ENCODE results near the gene CACUL1.

Gene CACUL1

DNA sequence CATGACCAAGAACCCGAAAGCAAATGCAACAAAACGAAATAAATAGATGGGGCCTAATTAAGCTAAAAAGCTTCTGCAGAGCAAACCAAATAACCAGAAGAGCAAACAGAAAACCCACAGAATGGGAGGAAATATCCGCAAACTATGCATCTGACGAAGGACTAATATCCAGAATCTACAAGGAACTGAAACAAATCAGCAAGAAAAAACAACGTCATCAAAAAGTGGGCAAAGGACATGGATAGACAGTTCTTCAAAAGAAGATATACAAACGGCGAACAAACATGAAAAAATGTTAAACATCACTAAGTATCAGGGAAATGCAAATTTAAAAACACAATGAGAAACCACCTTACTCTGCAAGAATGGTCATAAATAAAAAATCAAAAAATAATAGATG, 35.3 kb upstream of the CACUL1 start:
- ATAC-seq, result no peak
- no peak for TF ChIP-seq ZNF70 (CRISPR knock-in tag; IDR thresholded peaks at IDR 0.05)

DNA sequence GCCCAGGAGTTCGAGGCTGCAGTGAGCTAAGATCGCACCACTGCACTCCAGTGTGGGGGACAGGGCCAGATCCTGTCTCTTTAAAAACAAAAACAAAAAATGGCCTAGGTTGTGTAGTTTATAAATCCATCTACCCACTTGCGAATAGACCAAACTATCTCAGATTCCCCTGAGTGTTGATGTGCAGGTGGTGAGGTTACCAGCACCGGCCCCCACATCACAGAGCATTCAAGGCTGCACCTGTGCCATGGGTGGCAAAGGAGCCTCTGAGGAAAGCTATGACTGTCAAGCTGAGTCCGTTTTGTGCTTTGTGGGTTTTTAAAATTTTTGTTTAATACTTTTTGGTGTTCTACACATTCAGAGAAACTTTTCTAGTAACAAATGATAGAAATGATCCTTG, 30.8 kb upstream of the CACUL1 start:
- TF ChIP-seq ZFP3 (CRISPR knock-in tag; IDR thresholded peaks at IDR 0.05) (no peak), OSR1 (CRISPR knock-in tag; IDR thresholded peaks at IDR 0.05) (no peak), PPARA (CRISPR knock-in tag; IDR thresholded peaks at IDR 0.05; ENCODE audit: borderline replicate concordance) (no peak), ESRRG (CRISPR knock-in tag; IDR thresholded peaks at IDR 0.05) (no peak), ISL1 (CRISPR knock-in tag; IDR thresholded peaks at IDR 0.05) (no peak), ZFP30 (CRISPR knock-in tag; IDR thresholded peaks at IDR 0.05) (no peak), TOX (CRISPR knock-in tag; IDR thresholded peaks at IDR 0.05; ENCODE audit: borderline replicate concordance) (no peak), CSDC2 (CRISPR knock-in tag; IDR thresholded peaks at IDR 0.05) (no peak), ZNF70 (CRISPR knock-in tag; IDR thresholded peaks at IDR 0.05) (no peak), RARB (CRISPR knock-in tag; IDR thresholded peaks at IDR 0.05) (no peak), SNAI2 (CRISPR knock-in tag; IDR thresholded peaks at IDR 0.05) (no peak), TCF4 (CRISPR knock-in tag; IDR thresholded peaks at IDR 0.05; ENCODE audit: borderline replicate concordance) (no peak), BACH2 (CRISPR knock-in tag; IDR thresholded peaks at IDR 0.05; ENCODE audit: borderline replicate concordance) (no peak), ZC3H10 (CRISPR knock-in tag; IDR thresholded peaks at IDR 0.05) (no peak), GLIS3 (CRISPR knock-in tag; IDR thresholded peaks at IDR 0.05) (no peak), ZNF565 (CRISPR knock-in tag; conservative IDR thresholded peaks at IDR 0.05; ENCODE audit: low read depth) (no peak)
- TF ChIP-seq, protein P1, sequence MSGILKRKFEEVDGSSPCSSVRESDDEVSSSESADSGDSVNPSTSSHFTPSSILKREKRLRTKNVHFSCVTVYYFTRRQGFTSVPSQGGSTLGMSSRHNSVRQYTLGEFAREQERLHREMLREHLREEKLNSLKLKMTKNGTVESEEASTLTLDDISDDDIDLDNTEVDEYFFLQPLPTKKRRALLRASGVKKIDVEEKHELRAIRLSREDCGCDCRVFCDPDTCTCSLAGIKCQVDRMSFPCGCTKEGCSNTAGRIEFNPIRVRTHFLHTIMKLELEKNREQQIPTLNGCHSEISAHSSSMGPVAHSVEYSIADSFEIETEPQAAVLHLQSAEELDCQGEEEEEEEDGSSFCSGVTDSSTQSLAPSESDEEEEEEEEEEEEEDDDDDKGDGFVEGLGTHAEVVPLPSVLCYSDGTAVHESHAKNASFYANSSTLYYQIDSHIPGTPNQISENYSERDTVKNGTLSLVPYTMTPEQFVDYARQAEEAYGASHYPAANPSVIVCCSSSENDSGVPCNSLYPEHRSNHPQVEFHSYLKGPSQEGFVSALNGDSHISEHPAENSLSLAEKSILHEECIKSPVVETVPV (CRISPR knock-in tag; IDR thresholded peaks at IDR 0.05), result no peak
- TF ChIP-seq, protein P2, sequence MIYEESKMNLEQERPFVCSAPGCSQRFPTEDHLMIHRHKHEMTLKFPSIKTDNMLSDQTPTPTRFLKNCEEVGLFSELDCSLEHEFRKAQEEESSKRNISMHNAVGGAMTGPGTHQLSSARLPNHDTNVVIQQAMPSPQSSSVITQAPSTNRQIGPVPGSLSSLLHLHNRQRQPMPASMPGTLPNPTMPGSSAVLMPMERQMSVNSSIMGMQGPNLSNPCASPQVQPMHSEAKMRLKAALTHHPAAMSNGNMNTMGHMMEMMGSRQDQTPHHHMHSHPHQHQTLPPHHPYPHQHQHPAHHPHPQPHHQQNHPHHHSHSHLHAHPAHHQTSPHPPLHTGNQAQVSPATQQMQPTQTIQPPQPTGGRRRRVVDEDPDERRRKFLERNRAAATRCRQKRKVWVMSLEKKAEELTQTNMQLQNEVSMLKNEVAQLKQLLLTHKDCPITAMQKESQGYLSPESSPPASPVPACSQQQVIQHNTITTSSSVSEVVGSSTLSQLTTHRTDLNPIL (CRISPR knock-in tag; IDR thresholded peaks at IDR 0.05; ENCODE audit: low read depth), result no peak
- TF ChIP-seq, protein P3, sequence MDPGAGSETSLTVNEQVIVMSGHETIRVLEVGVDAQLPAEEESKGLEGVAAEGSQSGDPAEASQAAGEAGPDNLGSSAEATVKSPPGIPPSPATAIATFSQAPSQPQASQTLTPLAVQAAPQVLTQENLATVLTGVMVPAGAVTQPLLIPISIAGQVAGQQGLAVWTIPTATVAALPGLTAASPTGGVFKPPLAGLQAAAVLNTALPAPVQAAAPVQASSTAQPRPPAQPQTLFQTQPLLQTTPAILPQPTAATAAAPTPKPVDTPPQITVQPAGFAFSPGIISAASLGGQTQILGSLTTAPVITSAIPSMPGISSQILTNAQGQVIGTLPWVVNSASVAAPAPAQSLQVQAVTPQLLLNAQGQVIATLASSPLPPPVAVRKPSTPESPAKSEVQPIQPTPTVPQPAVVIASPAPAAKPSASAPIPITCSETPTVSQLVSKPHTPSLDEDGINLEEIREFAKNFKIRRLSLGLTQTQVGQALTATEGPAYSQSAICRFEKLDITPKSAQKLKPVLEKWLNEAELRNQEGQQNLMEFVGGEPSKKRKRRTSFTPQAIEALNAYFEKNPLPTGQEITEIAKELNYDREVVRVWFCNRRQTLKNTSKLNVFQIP (CRISPR knock-in tag; IDR thresholded peaks at IDR 0.05; ENCODE audit: borderline replicate concordance, low read depth), result no peak
- TF ChIP-seq, protein P4, sequence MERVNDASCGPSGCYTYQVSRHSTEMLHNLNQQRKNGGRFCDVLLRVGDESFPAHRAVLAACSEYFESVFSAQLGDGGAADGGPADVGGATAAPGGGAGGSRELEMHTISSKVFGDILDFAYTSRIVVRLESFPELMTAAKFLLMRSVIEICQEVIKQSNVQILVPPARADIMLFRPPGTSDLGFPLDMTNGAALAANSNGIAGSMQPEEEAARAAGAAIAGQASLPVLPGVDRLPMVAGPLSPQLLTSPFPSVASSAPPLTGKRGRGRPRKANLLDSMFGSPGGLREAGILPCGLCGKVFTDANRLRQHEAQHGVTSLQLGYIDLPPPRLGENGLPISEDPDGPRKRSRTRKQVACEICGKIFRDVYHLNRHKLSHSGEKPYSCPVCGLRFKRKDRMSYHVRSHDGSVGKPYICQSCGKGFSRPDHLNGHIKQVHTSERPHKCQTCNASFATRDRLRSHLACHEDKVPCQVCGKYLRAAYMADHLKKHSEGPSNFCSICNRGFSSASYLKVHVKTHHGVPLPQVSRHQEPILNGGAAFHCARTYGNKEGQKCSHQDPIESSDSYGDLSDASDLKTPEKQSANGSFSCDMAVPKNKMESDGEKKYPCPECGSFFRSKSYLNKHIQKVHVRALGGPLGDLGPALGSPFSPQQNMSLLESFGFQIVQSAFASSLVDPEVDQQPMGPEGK (CRISPR knock-in tag; IDR thresholded peaks at IDR 0.05; ENCODE audit: borderline replicate concordance), result no peak
- ATAC-seq, result no peak

DNA sequence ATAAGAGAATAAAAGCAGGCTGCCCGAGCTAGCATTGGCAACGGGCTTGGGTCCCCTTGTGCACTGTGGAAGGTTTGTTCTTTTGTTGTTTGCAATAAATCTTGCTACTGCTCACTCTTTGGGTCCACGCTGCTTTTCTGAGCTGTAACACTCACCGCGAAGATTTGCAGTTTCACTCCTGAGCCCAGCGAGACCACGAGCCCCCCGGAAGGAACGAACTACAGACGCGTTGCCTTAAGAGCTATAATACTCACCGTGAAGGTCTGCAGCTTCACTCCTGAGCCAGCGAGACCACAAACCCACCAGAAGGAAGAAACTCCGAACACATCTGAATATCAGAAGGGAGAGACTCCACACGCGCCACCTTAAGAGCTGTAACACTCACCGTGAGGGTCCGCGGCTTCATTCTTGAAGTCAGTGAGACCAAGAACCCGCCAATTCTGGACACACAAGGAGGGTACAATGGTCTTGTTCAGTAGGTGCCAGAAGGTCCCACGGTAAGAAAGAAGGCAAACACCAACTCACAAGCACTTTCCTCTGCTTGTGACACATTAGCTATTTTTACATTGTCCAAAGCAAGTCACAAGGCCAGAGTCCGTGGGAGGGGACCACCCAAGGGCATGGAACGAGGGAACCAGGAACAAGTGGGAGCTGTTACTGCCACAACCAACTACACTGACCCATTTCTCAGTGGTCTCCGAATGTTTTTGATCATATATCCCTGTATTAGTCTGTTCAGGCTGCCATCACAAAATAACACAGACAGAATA, 29.2 kb upstream of the CACUL1 start:
- TF ChIP-seq, protein P1 (CRISPR knock-in tag; IDR thresholded peaks at IDR 0.05), result no peak
- TF ChIP-seq ISL1 (CRISPR knock-in tag; IDR thresholded peaks at IDR 0.05), result no peak
- TF ChIP-seq, protein P2 (CRISPR knock-in tag; IDR thresholded peaks at IDR 0.05; ENCODE audit: low read depth), result no peak
- TF ChIP-seq SNAI2 (CRISPR knock-in tag; IDR thresholded peaks at IDR 0.05), result no peak
- no peak for TF ChIP-seq CSDC2 (CRISPR knock-in tag; IDR thresholded peaks at IDR 0.05)
- TF ChIP-seq ZNF565 (CRISPR knock-in tag; conservative IDR thresholded peaks at IDR 0.05; ENCODE audit: low read depth), result no peak
- TF ChIP-seq PPARA (CRISPR knock-in tag; IDR thresholded peaks at IDR 0.05; ENCODE audit: borderline replicate concordance), result no peak
- TF ChIP-seq, protein P4 (CRISPR knock-in tag; IDR thresholded peaks at IDR 0.05; ENCODE audit: borderline replicate concordance), result no peak
- TF ChIP-seq ZC3H10 (CRISPR knock-in tag; IDR thresholded peaks at IDR 0.05), result no peak
- no peak for TF ChIP-seq TCF4 (CRISPR knock-in tag; IDR thresholded peaks at IDR 0.05; ENCODE audit: borderline replicate concordance)
- TF ChIP-seq TOX (CRISPR knock-in tag; IDR thresholded peaks at IDR 0.05; ENCODE audit: borderline replicate concordance), result no peak
- TF ChIP-seq RARB (CRISPR knock-in tag; IDR thresholded peaks at IDR 0.05), result no peak
- no peak for TF ChIP-seq ARNTL (CRISPR knock-in tag; IDR thresholded peaks at IDR 0.05; ENCODE audit: borderline replicate concordance, low read depth)
- no peak for TF ChIP-seq ZNF8 (CRISPR knock-in tag; IDR thresholded peaks at IDR 0.05)
- no peak for TF ChIP-seq BACH2 (CRISPR knock-in tag; IDR thresholded peaks at IDR 0.05; ENCODE audit: borderline replicate concordance)
- TF ChIP-seq ESRRG (CRISPR knock-in tag; IDR thresholded peaks at IDR 0.05), result no peak
- TF ChIP-seq, protein P3 (CRISPR knock-in tag; IDR thresholded peaks at IDR 0.05; ENCODE audit: borderline replicate concordance, low read depth), result no peak
- TF ChIP-seq OSR1 (CRISPR knock-in tag; IDR thresholded peaks at IDR 0.05), result no peak
- TF ChIP-seq ZNF70 (CRISPR knock-in tag; IDR thresholded peaks at IDR 0.05), result no peak
- ATAC-seq, result no peak
